GM23338 (cell line): ENCODE measurements around the gene PKD2. TPM values are rescaled to one million over a fixed set of nuclear protein-coding genes. Genes with fewer than 3 reads are reported as not detected.

Experiments
- ATAC-seq: fragments of 200-7000 bp; cut with Tn5 transposase; 3 replicates; pipeline ENCODE4 v1.9.1; 2020
- DNase-seq: peaks from one replicate; pipeline ENCODE4 v3.0.0-alpha.2; 2015; ENCODE audit warnings: low spot score
- H2AFZ ChIP-seq: fragments of 200-600 bp; sonication (generic); 2 replicates; pipeline ENCODE4 v1.8.0; 2016; ENCODE audit warnings: antibody characterized with exemption, mild to moderate bottlenecking, moderate library complexity
- H3F3A ChIP-seq: fragments of 200-600 bp; sonication (generic); replicated peaks from 2 replicates; pipeline ENCODE4 v1.8.0; 2017; ENCODE audit warnings: antibody characterized with exemption, mixed run types, low read depth
- H3K27ac ChIP-seq: fragments of 200-600 bp; sonication (generic); 2 replicates; pipeline ENCODE4 v1.6.1; 2016; ENCODE audit warnings: low read depth
- H3K27me3 ChIP-seq: fragments of 200-600 bp; sonication (generic); 2 replicates; pipeline ENCODE4 v1.8.0; 2016; ENCODE audit warnings: mild to moderate bottlenecking, mixed run types, moderate library complexity; ENCODE audit not compliant: insufficient read depth
- H3K36me3 ChIP-seq: fragments of 200-600 bp; sonication (generic); 2 replicates; pipeline ENCODE4 v1.8.0; 2016; ENCODE audit warnings: mild to moderate bottlenecking; ENCODE audit not compliant: insufficient read depth
- H3K4me1 ChIP-seq: fragments of 200-600 bp; sonication (generic); 2 replicates; pipeline ENCODE4 v1.8.0; 2016; ENCODE audit warnings: mild to moderate bottlenecking, moderate library complexity; ENCODE audit not compliant: insufficient read depth
- H3K4me2 ChIP-seq: fragments of 200-600 bp; sonication (generic); 2 replicates; pipeline ENCODE4 v1.7.1; 2017; ENCODE audit warnings: mixed run types
- H3K4me3 ChIP-seq: fragments of 200-600 bp; sonication (generic); 2 replicates; pipeline ENCODE4 v1.6.1; 2016; ENCODE audit warnings: mixed run types
- H3K79me2 ChIP-seq: fragments of 200-600 bp; sonication (generic); replicated peaks from 2 replicates; pipeline ENCODE4 v1.8.0; 2017; ENCODE audit warnings: mild to moderate bottlenecking; ENCODE audit not compliant: insufficient read depth
- H3K9me2 ChIP-seq: fragments of 200-600 bp; sonication (generic); 2 replicates; pipeline ENCODE4 v1.8.0; 2017; ENCODE audit not compliant: insufficient read depth
- H4K20me1 ChIP-seq: fragments of 200-600 bp; sonication (generic); replicated peaks from 2 replicates; pipeline ENCODE4 v1.8.0; 2017; ENCODE audit warnings: mild to moderate bottlenecking; ENCODE audit not compliant: insufficient read depth
- H3K27ac Mint-ChIP-seq: 2 replicates; pipeline ENCODE4 v1.8.0; 2020; ENCODE audit warnings: inconsistent platforms, mild to moderate bottlenecking, moderate library complexity, mixed read lengths
- H3K27me3 Mint-ChIP-seq: 3 replicates; pipeline ENCODE4 v1.8.0; 2022; ENCODE audit warnings: low read depth, mild to moderate bottlenecking, moderate library complexity, mixed read lengths, inconsistent platforms; ENCODE audit not compliant: insufficient read depth, poor library complexity
- H3K36me3 Mint-ChIP-seq: 3 replicates; pipeline ENCODE4 v1.8.0; 2021; ENCODE audit warnings: low read depth, mild to moderate bottlenecking, inconsistent platforms, moderate library complexity, mixed read lengths
- H3K4me1 Mint-ChIP-seq: 3 replicates; pipeline ENCODE4 v1.8.0; 2020; ENCODE audit warnings: mild to moderate bottlenecking, inconsistent platforms, mixed read lengths
- H3K4me3 Mint-ChIP-seq: 3 replicates; pipeline ENCODE4 v1.8.0; 2021; ENCODE audit warnings: moderate library complexity, mild to moderate bottlenecking, inconsistent platforms, mixed read lengths
- H3K9me3 Mint-ChIP-seq: 3 replicates; pipeline ENCODE4 v1.8.0; 2020; ENCODE audit warnings: moderate library complexity, mild to moderate bottlenecking, inconsistent platforms, mixed read lengths
- CREB1 ChIP-seq: fragments of 250-450 bp; sonication (Bioruptor Pico); IDR thresholded peaks from 2 replicates; pipeline ENCODE4 v1.5.0; 2020; ENCODE audit warnings: low read depth, mild to moderate bottlenecking, moderate library complexity
- EZH2 ChIP-seq: fragments of 200-600 bp; sonication (generic); IDR thresholded peaks from one replicate; pipeline ENCODE4 v1.8.0; 2017; ENCODE audit warnings: antibody characterized with exemption, mild to moderate bottlenecking, low read depth; ENCODE audit not compliant: unreplicated experiment
- NANOG ChIP-seq: IDR thresholded peaks from 2 replicates; pipeline ENCODE4 v1.6.1; 2016; ENCODE audit warnings: antibody characterized with exemption, borderline replicate concordance
- POLR2AphosphoS5 ChIP-seq: IDR thresholded peaks from 2 replicates; pipeline ENCODE4 v1.6.1; 2016; ENCODE audit warnings: antibody characterized with exemption, low read depth
- STAT1 ChIP-seq: IDR thresholded peaks from one replicate; pipeline ENCODE4 v1.6.1; 2016; ENCODE audit warnings: antibody characterized with exemption; ENCODE audit not compliant: unreplicated experiment
- ZNF114 ChIP-seq: fragments of 250-450 bp; sonication (Bioruptor Pico); IDR thresholded peaks from 2 replicates; pipeline ENCODE4 v1.5.0; 2020; ENCODE audit warnings: mild to moderate bottlenecking, moderate library complexity
- polyA plus RNA-seq: library from polyadenylated mRNA; unstranded; fragments of >200 nt; fragmentation: Nextera tagmentation; extraction: Ambion mirVana; gene quantifications from 2 replicates; pipeline ENCODE4 v1.2.1, GENCODE V29; 2016
- total RNA-seq: library from RNA; depleted of rRNA; stranded (reverse); fragments of >200 nt; shearing (Covaris generic); gene quantifications from 2 replicates; pipeline ENCODE4 v1.2.3, GENCODE V29; 2014
- TF ChIP-seq, protein P1 (sequence below): IDR thresholded peaks from 2 replicates; pipeline ENCODE4 v1.6.1; 2016; ENCODE audit warnings: antibody characterized with exemption
- TF ChIP-seq, protein P2 (sequence below): IDR thresholded peaks from one replicate; pipeline ENCODE4 v1.6.1; 2018; ENCODE audit warnings: antibody characterized with exemption; ENCODE audit not compliant: unreplicated experiment
- TF ChIP-seq, protein P3 (sequence below): fragments of 250-450 bp; sonication (Bioruptor Pico); IDR thresholded peaks from 2 replicates; pipeline ENCODE4 v1.5.0; 2020; ENCODE audit warnings: mild to moderate bottlenecking, moderate library complexity

The PKD2 gene
- total and polyA plus RNA-seq, 2 experiments from 2014 or later = 17.9 to 45.3 TPM

DNA sequence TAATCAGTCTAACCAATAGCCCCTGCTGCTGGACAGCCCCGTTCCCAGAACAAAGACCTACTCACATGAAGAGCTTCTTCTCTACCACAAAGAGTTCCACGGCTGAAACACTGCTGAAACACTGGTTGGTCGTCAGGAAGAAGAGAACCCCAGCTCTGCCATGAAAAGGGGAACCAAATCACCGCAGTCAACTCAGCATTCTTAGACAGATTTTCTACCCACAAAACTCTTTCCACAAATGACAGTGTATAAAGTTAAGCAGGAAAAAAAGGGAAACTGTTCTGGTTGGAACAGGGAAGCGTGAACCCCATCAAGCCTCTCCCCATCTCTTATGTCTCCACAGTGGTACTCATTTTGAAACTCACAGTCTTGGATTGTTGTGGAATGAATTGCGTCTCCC lies 93.7 kb downstream of the PKD2 start (continued):
- no peak for TF ChIP-seq POLR2AphosphoS5
- TF ChIP-seq, protein P1, sequence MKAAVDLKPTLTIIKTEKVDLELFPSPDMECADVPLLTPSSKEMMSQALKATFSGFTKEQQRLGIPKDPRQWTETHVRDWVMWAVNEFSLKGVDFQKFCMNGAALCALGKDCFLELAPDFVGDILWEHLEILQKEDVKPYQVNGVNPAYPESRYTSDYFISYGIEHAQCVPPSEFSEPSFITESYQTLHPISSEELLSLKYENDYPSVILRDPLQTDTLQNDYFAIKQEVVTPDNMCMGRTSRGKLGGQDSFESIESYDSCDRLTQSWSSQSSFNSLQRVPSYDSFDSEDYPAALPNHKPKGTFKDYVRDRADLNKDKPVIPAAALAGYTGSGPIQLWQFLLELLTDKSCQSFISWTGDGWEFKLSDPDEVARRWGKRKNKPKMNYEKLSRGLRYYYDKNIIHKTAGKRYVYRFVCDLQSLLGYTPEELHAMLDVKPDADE = no peak
- no peak for TF ChIP-seq NANOG

DNA sequence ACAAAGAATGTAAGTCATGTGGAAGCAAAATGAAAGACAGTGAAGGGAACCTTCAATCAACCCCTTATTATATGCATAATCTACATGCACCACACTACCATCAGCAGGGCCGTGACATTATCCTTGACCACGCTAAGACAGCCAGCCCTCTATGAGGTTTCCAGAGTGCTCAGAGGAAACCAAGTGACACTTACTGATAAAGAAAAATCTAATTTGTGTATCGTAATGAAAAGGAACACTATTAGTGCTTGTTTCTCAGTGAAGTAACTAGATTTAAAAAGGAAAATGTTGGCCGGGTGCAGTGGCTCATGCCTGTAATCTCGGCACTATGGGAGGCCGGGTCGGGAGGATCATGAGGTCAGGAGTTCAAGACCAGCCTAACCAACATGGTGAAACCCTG lies 94.6 kb downstream of the PKD2 start:
- Histone ChIP-seq H3K9me2 (no peaks in the 10 kb centered on the region), H3K4me2 (no peak overlapping the region), H3K4me3 (no peak overlapping the region), H3F3A (no peaks in the 10 kb centered on the region), H3K27ac (no peak overlapping the region), H3K79me2 (no peaks in the 10 kb centered on the region), H3K36me3 (no peaks in the 10 kb centered on the region), H3K27me3 (no peaks in the 10 kb centered on the region), H2AFZ (no peak overlapping the region; the same call in 1 of the 2 replicates), H3K4me1 (no peaks in the 10 kb centered on the region), H4K20me1 (no peaks in the 10 kb centered on the region; the same call in none of the 2 replicates)
- no peaks in the 10 kb centered on the region for H3K36me3 Mint-ChIP-seq
- H3K4me3 Mint-ChIP-seq = no peak overlapping the region
- no peak for ATAC-seq
- no peaks in the 10 kb centered on the region for H3K27me3 Mint-ChIP-seq
- no peaks in the 10 kb centered on the region; the same call in 2 of the 3 replicates for H3K4me1 Mint-ChIP-seq
- DNase-seq = no peak
- H3K27ac Mint-ChIP-seq = no peak overlapping the region
- no peaks in the 10 kb centered on the region for H3K9me3 Mint-ChIP-seq
- TF ChIP-seq, protein P2, sequence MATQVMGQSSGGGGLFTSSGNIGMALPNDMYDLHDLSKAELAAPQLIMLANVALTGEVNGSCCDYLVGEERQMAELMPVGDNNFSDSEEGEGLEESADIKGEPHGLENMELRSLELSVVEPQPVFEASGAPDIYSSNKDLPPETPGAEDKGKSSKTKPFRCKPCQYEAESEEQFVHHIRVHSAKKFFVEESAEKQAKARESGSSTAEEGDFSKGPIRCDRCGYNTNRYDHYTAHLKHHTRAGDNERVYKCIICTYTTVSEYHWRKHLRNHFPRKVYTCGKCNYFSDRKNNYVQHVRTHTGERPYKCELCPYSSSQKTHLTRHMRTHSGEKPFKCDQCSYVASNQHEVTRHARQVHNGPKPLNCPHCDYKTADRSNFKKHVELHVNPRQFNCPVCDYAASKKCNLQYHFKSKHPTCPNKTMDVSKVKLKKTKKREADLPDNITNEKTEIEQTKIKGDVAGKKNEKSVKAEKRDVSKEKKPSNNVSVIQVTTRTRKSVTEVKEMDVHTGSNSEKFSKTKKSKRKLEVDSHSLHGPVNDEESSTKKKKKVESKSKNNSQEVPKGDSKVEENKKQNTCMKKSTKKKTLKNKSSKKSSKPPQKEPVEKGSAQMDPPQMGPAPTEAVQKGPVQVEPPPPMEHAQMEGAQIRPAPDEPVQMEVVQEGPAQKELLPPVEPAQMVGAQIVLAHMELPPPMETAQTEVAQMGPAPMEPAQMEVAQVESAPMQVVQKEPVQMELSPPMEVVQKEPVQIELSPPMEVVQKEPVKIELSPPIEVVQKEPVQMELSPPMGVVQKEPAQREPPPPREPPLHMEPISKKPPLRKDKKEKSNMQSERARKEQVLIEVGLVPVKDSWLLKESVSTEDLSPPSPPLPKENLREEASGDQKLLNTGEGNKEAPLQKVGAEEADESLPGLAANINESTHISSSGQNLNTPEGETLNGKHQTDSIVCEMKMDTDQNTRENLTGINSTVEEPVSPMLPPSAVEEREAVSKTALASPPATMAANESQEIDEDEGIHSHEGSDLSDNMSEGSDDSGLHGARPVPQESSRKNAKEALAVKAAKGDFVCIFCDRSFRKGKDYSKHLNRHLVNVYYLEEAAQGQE = no peak
- TF ChIP-seq NANOG (no peak), STAT1 (no peak), POLR2AphosphoS5 (no peak), ZNF114 (no peak), EZH2 (no peak), CREB1 (CRISPR knock-in tag) (no peak)
- TF ChIP-seq, protein P3, sequence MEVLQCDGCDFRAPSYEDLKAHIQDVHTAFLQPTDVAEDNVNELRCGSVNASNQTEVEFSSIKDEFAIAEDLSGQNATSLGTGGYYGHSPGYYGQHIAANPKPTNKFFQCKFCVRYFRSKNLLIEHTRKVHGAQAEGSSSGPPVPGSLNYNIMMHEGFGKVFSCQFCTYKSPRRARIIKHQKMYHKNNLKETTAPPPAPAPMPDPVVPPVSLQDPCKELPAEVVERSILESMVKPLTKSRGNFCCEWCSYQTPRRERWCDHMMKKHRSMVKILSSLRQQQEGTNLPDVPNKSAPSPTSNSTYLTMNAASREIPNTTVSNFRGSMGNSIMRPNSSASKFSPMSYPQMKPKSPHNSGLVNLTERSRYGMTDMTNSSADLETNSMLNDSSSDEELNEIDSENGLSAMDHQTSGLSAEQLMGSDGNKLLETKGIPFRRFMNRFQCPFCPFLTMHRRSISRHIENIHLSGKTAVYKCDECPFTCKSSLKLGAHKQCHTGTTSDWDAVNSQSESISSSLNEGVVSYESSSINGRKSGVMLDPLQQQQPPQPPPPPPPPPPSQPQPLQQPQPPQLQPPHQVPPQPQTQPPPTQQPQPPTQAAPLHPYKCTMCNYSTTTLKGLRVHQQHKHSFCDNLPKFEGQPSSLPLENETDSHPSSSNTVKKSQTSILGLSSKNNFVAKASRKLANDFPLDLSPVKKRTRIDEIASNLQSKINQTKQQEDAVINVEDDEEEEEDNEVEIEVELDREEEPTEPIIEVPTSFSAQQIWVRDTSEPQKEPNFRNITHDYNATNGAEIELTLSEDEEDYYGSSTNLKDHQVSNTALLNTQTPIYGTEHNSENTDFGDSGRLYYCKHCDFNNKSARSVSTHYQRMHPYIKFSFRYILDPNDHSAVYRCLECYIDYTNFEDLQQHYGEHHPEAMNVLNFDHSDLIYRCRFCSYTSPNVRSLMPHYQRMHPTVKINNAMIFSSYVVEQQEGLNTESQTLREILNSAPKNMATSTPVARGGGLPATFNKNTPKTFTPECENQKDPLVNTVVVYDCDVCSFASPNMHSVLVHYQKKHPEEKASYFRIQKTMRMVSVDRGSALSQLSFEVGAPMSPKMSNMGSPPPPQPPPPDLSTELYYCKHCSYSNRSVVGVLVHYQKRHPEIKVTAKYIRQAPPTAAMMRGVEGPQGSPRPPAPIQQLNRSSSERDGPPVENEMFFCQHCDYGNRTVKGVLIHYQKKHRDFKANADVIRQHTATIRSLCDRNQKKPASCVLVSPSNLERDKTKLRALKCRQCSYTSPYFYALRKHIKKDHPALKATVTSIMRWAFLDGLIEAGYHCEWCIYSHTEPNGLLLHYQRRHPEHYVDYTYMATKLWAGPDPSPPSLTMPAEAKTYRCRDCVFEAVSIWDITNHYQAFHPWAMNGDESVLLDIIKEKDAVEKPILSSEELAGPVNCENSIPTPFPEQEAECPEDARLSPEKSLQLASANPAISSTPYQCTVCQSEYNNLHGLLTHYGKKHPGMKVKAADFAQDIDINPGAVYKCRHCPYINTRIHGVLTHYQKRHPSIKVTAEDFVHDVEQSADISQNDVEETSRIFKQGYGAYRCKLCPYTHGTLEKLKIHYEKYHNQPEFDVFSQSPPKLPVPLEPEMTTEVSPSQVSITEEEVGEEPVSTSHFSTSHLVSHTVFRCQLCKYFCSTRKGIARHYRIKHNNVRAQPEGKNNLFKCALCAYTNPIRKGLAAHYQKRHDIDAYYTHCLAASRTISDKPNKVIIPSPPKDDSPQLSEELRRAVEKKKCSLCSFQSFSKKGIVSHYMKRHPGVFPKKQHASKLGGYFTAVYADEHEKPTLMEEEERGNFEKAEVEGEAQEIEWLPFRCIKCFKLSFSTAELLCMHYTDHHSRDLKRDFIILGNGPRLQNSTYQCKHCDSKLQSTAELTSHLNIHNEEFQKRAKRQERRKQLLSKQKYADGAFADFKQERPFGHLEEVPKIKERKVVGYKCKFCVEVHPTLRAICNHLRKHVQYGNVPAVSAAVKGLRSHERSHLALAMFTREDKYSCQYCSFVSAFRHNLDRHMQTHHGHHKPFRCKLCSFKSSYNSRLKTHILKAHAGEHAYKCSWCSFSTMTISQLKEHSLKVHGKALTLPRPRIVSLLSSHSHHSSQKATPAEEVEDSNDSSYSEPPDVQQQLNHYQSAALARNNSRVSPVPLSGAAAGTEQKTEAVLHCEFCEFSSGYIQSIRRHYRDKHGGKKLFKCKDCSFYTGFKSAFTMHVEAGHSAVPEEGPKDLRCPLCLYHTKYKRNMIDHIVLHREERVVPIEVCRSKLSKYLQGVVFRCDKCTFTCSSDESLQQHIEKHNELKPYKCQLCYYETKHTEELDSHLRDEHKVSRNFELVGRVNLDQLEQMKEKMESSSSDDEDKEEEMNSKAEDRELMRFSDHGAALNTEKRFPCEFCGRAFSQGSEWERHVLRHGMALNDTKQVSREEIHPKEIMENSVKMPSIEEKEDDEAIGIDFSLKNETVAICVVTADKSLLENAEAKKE (CRISPR knock-in tag) = no peak
